CD4-positive, alpha-beta T cell treated with Interleukin-4 for 1 hour (primary cell): ENCODE results near the gene ORC3.
A peak's percentile ranks its signal among the peaks of the same experiment; 100 is the strongest.
"Not testable (repeated sequence)": the region's sequence is repeated elsewhere in the genome, so short reads cannot be mapped to it uniquely, and the experiment has no call there.

Experiments used
- DNase-seq, 2 donors: peaks; one replicate each; pipeline ENCODE4 v3.0.0-alpha.2; 2020 to 2022

The ORC3 gene

DNA sequence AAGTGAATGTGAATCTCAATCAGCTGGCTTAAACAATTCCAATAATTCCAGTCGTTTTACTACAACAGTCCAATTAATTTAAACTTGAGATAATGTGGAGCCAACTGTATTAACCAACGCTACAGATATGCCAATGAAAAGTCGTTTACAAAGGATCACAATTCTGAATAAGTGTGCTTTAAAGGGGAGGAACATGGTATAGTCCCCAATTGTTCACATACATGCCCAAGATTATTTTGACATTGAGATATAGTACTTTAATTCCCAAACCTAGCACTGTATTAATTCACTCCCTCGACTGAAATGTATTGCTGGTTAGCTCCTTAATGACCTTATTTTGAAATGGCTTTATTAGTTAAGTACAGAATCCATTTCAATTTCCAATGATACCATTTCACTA is 109.6 kb downstream of the ORC3 start:
- DNase-seq = no peak

DNA sequence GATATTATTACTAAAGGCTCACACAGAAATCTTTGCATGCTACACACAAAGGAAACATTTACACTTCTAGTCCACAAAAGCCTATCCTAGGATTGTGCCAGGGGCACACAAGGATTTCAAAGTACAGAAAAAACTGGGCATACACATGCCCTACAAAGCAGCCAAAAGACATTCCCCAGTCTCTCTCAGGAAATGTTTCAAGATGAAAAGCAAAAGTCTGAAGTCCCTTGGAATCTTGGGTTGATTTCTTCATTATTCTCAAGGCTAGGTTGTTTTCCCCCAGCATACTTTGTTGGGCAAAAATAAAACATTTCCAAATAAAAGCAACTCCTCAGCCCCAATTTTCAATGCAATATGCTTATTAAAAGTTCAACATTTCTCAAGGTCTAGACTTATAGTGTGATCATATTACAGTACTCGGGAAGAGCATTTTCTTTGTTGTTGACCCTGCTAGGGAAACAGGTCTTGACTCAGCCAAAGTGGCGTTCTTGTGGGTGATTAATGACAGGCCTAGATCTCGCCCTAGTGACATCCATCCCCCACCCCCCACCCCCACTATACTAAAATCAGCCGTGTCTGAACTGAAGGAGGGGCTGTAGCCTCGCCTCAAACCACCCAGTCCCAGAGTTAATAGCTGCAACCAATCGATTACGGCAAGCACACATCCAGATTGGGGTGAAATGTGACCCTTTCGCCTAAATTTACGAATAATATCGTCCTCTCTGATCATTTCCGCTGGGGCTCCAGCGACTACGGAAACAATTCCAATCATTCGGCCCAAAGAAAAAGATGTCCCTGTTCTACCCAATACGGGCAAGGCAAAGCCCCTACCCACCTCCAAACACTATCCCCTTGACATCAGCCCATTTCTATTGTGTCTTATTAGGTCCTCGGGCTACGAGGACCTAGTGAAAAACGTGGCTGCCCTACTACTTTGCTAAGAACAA is 110.7 kb downstream of the ORC3 start:
- peak; percentile 59 to 63 for DNase-seq

DNA sequence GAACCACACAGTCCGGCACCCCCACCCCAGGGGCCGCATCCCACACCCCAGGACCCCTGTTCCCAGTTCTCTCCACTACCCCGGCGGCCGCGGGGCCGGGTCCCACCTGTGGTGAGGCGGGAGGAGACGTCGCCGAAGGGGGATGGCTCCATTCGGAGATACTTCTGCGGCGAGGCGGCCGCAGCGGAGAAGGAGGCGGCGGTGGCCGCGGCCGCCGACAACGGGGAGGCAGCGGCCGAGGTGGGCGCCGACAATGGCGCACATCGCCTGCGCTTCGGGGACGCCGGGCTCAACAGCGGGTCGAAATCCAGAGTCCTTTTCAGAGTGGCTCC is 111.4 kb downstream of the ORC3 start:
- no peak for DNase-seq

DNA sequence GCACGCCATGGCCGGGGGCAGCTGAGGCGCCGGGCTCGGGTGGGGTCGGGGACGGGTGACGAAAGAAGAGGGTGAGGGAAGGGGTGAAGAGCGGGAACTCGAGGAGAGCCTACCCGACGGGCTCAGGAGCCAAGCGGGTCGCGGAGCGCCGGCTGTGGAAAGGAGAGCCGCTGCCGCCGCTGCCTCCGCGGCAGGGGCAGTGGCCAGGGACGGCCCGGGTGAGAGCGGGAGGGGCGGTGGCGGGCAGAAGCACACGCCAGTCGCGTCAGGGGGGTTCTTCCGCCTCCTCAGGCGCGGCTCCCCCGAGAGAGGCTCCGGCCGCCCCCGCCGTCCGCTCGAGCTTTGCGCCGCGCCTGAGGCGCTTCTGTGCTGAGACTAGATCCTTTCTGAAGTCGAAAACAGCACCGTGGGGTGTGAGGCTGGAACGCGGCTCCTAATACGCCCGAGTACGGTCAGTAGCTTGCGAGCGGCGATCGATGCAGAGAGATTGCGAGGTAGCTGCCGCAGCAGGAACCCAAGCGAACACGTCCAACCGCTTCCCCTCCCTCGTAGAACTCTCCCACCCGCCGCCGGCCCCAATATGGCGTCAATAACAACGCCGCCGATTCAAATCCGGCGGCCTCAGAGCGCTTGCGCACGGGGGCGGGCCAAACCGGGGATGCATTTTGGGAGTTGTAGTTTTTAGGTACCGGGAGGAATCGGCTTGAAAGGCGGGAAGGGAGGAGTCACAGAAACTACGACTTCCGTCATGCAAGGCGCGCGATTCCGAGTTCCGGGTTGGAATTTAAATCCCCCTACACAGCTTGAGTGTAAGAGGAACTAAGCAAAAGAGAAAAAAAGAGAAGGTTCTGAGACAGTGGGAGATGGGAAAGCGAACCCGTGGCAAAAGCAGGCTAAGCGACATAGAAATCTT is 112.0 kb downstream of the ORC3 start, which contains the start of gene AKIRIN2:
AKIRIN2 (minus strand) TSS at position 558 of the 913 bp plus-strand sequence; CDS start at position 9, 549 bp downstream.
- DNase-seq = peak; percentile 98 to 99

DNA sequence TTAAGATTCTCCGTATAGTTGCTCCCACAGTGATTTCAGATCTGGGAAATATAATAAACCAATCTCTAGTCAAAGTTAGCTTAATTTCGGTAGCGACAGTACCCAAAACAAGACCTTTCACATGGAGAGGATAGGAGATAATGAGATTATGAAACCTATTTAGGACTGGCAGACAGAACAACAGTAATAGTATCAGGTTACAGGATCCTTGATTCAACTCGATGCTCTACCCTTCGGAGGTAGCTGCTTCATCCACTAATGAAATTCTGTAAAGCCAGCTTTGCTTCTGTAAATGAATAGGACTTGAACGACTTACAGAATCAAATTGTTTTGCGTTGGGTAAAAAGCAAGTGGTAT is 112.6 kb downstream of the ORC3 start:
- no peak for DNase-seq

DNA sequence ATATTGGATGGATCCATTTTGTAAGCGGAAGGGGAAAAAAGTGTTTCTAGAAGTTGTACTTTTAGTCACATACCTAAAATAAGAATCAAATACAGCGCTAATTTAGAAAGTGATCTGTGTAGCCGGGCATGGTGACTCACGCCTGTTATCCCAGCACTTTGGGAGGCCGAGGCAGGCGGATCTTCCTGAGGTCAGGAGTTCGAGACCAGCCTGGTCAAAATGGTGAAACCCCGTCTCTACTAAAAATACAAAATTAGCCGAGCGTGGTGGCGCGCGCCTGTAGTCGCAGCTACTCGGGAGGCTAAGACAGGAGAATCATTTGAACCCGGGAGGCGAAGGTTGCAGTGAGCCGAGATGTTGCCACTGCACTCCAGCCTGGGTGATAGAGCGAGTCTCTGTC is 113.1 kb downstream of the ORC3 start:
- not testable (repeated sequence) for DNase-seq

DNA sequence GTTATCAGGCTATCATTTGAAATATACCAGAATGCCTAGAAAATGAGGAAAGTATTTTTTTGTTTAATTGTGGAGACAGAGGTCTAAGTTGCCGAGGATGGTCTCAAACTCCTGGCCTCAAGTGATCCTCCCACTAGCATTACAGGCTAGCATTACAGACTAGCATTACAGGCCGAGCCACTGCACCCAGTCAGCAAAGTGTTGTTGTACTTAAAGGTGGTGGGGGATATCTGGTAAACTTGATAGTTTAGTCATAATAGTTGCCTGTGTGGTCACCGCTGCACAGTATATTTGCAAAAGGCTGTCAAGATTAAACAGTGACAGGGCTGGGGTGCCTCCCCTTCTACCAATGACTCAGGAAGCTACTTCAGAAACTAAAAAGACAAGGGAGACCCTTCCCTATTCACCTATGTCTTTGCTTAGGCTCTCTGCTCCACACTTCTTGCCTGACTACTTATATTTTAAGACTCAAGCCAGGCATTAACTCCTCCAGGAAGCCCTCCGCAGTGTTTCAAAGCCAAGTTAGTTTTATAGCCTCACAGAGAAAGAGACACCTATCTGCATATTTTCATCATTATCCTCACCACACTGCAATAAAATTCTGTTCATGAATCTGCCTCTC is 115.2 kb downstream of the ORC3 start:
- DNase-seq = no peak

DNA sequence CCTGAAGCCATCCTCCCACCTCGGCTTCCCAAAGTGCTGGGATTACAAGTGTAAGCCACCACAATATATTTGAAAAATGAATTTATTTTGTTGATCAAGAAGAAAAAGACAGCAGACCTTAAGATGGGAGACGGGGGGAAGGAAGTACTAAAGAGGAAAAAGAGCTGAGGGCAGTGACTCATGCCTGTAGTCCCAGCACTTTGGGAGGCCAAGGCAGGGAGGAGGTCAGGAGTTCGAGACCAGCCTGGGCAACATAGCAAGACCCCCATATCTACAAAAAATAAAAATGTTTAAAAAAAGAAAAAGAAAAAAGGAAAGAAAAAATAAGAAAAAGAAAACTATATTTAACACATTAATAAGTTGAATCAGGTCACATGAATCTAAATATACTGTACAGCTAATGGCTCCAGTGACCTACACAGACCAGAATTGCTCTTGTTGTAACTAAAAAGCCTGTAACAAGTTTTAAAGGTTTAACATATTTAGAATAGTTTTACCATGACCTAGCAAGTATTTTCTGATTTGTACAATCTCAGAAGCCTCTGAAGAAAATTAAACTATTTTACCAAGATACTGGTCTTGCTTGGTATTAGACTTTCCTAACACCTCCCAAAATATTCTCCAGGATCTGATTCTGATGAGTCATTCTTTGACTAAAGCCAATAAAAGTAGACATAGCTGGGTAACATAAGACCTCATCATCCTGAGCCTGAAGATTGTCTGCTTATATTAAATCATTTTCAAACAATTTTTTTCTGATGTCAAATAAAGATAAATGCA is 116.4 kb downstream of the ORC3 start:
- DNase-seq = no peak

DNA sequence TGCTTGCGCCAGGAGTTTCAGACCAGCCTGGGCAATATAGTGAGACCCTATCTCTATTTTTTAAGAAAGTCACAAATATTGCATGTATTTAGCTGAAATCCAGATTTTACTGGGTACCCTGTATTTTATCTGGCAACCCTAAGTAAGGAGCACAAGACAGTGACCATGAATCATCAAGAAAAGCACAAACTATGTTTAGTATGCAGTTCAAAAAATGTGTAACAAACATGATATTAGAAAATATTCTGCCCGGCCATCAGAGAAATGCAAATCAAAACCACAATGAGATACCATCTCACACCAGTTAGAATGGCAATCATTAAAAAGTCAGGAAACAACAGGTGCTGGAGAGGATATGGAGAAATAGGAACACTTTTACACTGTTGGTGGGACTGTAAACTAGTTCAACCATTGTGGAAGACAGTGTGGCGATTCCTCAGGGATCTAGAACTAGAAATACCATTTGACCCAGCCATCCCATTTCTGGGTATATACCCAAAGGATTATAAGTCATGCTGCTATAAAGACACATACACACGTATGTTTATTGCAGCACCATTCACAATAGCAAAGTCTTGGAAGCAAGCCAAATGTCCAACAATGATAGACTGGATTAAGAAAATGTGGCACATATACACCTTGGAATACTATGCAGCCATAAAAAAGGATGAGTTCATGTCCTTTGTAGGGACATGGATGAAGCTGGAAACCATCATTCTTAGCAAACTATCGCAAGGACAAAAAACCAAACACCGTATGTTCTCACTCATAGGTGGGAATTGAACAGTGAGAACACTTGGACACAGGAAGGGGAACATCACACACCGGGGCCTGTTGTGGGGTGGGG is 118.9 kb downstream of the ORC3 start:
- DNase-seq = not testable (repeated sequence)

DNA sequence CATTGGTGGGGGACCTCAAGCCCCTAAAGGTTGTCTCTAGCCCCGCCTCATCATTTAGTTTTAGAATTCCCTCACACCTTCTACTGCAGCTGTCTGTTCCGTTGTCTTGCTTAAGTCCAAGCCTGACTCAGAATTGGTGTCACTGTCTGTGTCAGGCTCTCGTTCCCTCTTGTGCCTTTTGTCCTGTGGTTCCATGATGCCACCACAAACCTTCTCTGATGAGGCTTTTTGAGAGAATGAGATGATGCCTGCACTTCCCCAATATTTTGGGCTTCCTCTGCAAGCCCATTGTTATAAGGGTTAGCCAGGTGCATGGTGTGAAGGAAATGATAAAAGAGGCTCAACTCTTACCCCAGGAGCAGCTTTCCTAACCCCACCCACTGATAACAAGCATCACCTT is 120.2 kb downstream of the ORC3 start:
- DNase-seq = no peak

DNA sequence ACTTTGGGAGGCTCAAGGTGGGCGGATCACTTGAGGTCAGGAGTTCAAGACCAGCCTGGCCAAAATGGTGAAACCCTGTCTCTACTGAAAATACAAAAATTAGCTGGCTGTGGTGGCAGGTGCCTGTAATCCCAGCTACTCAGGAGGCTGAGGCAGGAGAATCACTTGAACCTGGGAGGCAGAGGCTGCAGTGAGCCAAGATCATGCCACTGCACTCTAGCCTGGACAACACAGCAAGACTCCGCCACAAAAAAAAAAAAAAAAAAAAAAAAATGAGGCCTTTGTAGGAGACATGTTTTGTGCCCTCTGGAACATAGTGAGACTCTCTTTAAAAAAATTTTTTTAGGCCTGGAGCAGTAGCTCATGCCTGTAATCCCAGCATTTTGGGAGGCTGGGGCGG is 122.8 kb downstream of the ORC3 start:
- DNase-seq = not testable (repeated sequence)

DNA sequence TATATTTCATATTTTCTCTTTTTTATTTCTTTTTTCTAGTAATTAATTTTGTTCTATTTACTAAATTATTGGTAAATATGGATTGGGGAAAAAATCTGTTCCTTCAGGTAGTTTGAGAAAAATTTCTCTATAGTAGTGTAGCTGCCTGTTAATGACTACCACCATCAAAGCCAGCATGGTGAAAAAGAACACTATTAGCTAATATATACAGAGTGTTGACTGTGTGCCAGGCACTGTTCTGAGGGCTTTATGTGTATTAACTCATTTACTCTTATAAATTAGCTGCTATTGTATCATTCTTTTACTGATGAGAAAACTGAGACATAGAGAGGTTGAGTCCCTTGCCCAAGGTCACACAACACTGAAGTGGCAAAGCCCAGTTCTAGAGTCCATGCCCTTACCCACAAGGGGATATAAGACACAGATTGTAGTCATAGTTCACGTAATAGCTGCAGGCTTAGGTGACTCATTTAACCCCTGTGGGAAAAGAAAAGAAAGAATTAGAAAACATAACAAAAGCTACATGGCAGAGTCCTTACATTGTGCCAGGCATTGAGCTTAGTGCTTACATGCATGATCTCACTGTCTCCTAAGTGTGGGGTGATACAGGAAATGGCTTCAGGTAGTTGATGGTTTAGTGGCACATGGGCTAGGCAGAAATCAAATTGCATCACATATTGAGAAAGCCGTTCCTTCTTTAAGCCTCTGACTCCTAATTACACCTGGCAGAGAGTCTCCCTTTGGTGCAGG is 124.3 kb downstream of the ORC3 start:
- no peak for DNase-seq
